ENCODE data around the gene TCERG1.

Gene TCERG1

GRCh38 chr5:146446861-146447733, at the start of gene TCERG1:
TSS of gene TCERG1 (plus strand) at chr5:146447333. CDS start at chr5:146447350, 17 bp downstream.
- ChIA-PET POLR2A (interaction anchor here (0.9 to 1.6 kb wide), 4 partner anchors 10 to 265 kb away, joined by 3 to 5 read pairs (median 4); partner anchors contain the start of gene LARS1), CTCF (interaction anchor here (0.6 to 1.5 kb wide), 6 partner anchors 13 to 519 kb away, joined by 3 to 9 read pairs (median 3); partner anchors contain the start of gene LARS1)
- TF ChIP-seq PKNOX1 (IDR thresholded peaks at IDR 0.05) (peak; percentile 100), HDGF (IDR thresholded peaks at IDR 0.05; ENCODE audit: borderline replicate concordance) (no peak), NFRKB (IDR thresholded peaks at IDR 0.05) (peak; percentile 92), L3MBTL2 (conservative IDR thresholded peaks at IDR 0.05) (peak; percentile 97), SP1 (IDR thresholded peaks at IDR 0.05) (0 out of 2 replicates have a peak, but pooled peaks have one; percentile 17)
- peak; percentile 90 for DNase-seq (ENCODE audit: extremely low spot score)

GRCh38 chr5:146398826-146399225, 48.3 kb upstream of the TCERG1 start:
- POLR2A ChIA-PET: no interaction called here
- CTCF ChIA-PET: no interaction called here
- TF ChIP-seq FOXA1 (IDR thresholded peaks at IDR 0.05): no peak
- TF ChIP-seq FOXK2 (IDR thresholded peaks at IDR 0.05): no peak
- no peak for TF ChIP-seq SUZ12 (IDR thresholded peaks at IDR 0.05)
- no peak for TF ChIP-seq LEF1 (IDR thresholded peaks at IDR 0.05; ENCODE audit: borderline replicate concordance)
- no peak for TF ChIP-seq NFRKB (IDR thresholded peaks at IDR 0.05)
- no peak for TF ChIP-seq BHLHE40 (IDR thresholded peaks at IDR 0.05; ENCODE audit: borderline replicate concordance)
- no peak for TF ChIP-seq HDGF (IDR thresholded peaks at IDR 0.05; ENCODE audit: borderline replicate concordance)
- no peak for TF ChIP-seq ARNT (IDR thresholded peaks at IDR 0.05)
- TF ChIP-seq TARDBP (IDR thresholded peaks at IDR 0.05): no peak
- TF ChIP-seq FOXM1 (IDR thresholded peaks at IDR 0.05; ENCODE audit: borderline replicate concordance): no peak
- no peak for TF ChIP-seq ELF4 (IDR thresholded peaks at IDR 0.05)
- TF ChIP-seq PKNOX1 (IDR thresholded peaks at IDR 0.05): no peak
- TF ChIP-seq L3MBTL2 (conservative IDR thresholded peaks at IDR 0.05): no peak
- no peak for TF ChIP-seq CTBP1 (IDR thresholded peaks at IDR 0.05; ENCODE audit: borderline replicate concordance)
- no peak for TF ChIP-seq SP1 (IDR thresholded peaks at IDR 0.05)
- TF ChIP-seq ZNF384 (IDR thresholded peaks at IDR 0.05): no peak
- no peak for DNase-seq (ENCODE audit: extremely low spot score)

GRCh38 chr5:146399481-146399880, 47.7 kb upstream of the TCERG1 start:
- TF ChIP-seq SP1 (IDR thresholded peaks at IDR 0.05) (no peak), FOXM1 (IDR thresholded peaks at IDR 0.05; ENCODE audit: borderline replicate concordance) (no peak), ARNT (IDR thresholded peaks at IDR 0.05) (no peak), L3MBTL2 (conservative IDR thresholded peaks at IDR 0.05) (no peak), SUZ12 (IDR thresholded peaks at IDR 0.05) (no peak), PKNOX1 (IDR thresholded peaks at IDR 0.05) (no peak), CTBP1 (IDR thresholded peaks at IDR 0.05; ENCODE audit: borderline replicate concordance) (no peak), ELF4 (IDR thresholded peaks at IDR 0.05) (no peak), LEF1 (IDR thresholded peaks at IDR 0.05; ENCODE audit: borderline replicate concordance) (no peak), TARDBP (IDR thresholded peaks at IDR 0.05) (no peak)
- DNase-seq (ENCODE audit: extremely low spot score): no peak
- ChIA-PET CTCF (no interaction called here), POLR2A (no interaction called here)

- ChIA-PET POLR2A (no interaction called here), CTCF (no interaction called here)
- no peak for DNase-seq (ENCODE audit: extremely low spot score)
- TF ChIP-seq TARDBP (IDR thresholded peaks at IDR 0.05): no peak
- TF ChIP-seq L3MBTL2 (conservative IDR thresholded peaks at IDR 0.05): no peak
- no peak for TF ChIP-seq FOXK2 (IDR thresholded peaks at IDR 0.05)
Observed at GRCh38 chr5:146400201-146400600, 46.9 kb upstream of the TCERG1 start.

GRCh38 chr5:146401021-146401420, 46.1 kb upstream of the TCERG1 start:
- ChIA-PET CTCF (no interaction called here), POLR2A (no interaction called here)
- DNase-seq (ENCODE audit: extremely low spot score): no peak
- no peak for TF ChIP-seq FOXA1 (IDR thresholded peaks at IDR 0.05)
- TF ChIP-seq BHLHE40 (IDR thresholded peaks at IDR 0.05; ENCODE audit: borderline replicate concordance): no peak
- no peak for TF ChIP-seq TARDBP (IDR thresholded peaks at IDR 0.05)
- TF ChIP-seq HDGF (IDR thresholded peaks at IDR 0.05; ENCODE audit: borderline replicate concordance): no peak
- no peak for TF ChIP-seq FOXM1 (IDR thresholded peaks at IDR 0.05; ENCODE audit: borderline replicate concordance)
- TF ChIP-seq ELF4 (IDR thresholded peaks at IDR 0.05): no peak
- no peak for TF ChIP-seq SUZ12 (IDR thresholded peaks at IDR 0.05)
- no peak for TF ChIP-seq NFRKB (IDR thresholded peaks at IDR 0.05)
- TF ChIP-seq FOXK2 (IDR thresholded peaks at IDR 0.05): no peak
- no peak for TF ChIP-seq ZNF384 (IDR thresholded peaks at IDR 0.05)
- no peak for TF ChIP-seq PKNOX1 (IDR thresholded peaks at IDR 0.05)
- TF ChIP-seq CTBP1 (IDR thresholded peaks at IDR 0.05; ENCODE audit: borderline replicate concordance): no peak
- TF ChIP-seq L3MBTL2 (conservative IDR thresholded peaks at IDR 0.05): no peak
- TF ChIP-seq SP1 (IDR thresholded peaks at IDR 0.05): no peak
- TF ChIP-seq LEF1 (IDR thresholded peaks at IDR 0.05; ENCODE audit: borderline replicate concordance): no peak
- no peak for TF ChIP-seq ARNT (IDR thresholded peaks at IDR 0.05)
